GM12801 (cell line): ENCODE results near the gene RCSD1.

Experiments
- TF ChIP-seq, protein P1 (sequence below): IDR thresholded peaks from one replicate; pipeline ENCODE4 v1.5.1; 2011; ENCODE audit warnings: control low read depth; ENCODE audit not compliant: insufficient read length; ENCODE audit errors: extremely low read depth

RCSD1 gene

DNA sequence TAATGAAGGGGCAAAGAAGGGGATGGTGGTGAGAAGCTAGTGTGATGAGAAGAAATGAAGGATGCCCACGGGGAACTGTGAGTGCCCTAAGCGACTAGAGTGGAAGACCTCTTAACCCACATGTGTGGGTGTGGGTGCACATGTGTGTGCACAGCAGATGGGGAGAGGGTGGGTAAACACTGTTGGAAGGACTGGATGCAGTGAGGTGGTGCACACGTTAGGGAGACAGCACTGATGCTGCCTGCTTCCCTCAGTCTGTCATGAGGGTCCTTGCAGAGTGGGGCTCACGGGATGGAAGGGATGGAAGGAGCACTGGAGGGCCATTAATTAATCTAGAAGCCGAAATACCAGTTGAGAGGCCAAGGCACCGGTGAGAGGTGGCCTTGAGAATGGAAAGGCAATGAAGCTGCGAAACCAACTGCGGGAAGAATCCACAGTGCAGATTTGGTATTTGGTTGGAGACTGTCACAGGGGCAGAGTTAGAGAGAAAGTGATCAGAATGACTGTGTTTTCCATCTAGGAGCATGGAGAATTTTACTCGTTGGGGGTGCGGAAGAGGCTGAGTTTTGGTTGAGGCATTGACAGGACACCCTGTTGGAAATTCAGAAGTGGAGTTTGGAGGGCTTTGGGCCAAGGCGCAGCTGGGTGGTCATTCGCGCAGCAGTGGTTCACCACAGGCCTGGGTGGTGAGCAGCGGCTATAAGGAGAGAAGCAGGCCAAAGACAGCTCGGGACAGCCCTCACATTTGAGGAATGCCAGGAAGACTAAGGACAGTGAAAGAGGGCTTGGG lies 15.8 kb downstream of the RCSD1 start:
- TF ChIP-seq, protein P1, sequence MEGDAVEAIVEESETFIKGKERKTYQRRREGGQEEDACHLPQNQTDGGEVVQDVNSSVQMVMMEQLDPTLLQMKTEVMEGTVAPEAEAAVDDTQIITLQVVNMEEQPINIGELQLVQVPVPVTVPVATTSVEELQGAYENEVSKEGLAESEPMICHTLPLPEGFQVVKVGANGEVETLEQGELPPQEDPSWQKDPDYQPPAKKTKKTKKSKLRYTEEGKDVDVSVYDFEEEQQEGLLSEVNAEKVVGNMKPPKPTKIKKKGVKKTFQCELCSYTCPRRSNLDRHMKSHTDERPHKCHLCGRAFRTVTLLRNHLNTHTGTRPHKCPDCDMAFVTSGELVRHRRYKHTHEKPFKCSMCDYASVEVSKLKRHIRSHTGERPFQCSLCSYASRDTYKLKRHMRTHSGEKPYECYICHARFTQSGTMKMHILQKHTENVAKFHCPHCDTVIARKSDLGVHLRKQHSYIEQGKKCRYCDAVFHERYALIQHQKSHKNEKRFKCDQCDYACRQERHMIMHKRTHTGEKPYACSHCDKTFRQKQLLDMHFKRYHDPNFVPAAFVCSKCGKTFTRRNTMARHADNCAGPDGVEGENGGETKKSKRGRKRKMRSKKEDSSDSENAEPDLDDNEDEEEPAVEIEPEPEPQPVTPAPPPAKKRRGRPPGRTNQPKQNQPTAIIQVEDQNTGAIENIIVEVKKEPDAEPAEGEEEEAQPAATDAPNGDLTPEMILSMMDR = no peak

DNA sequence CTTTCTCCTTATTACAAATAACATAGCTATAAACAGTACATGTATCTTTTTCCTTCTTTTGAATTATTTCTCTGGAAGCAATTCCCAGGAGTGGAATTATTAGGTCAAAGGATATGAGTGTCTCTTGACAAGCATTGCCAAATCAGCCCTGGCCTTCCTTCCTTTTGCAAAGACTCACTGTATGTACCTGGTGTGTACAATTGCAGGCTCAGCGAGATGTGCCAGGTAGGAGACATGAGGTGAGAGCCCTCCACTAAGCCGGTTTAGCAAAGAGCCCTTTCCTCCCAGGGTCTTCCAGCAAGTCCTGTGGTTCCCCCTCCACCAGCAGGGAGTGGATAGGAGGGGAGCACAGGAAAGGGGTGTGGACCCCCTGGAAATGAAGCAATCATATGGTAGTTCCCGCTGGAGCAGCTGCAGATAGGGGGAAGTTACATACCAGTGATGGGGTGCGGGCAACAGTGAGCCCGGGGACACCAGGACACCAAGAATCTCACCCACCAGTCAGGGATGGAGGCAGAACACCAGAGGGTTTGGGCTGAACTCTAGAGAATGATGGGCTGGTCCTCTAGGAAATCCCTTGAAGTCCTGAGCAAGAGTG lies 18.3 kb downstream of the RCSD1 start:
- TF ChIP-seq, protein P1 = no peak

DNA sequence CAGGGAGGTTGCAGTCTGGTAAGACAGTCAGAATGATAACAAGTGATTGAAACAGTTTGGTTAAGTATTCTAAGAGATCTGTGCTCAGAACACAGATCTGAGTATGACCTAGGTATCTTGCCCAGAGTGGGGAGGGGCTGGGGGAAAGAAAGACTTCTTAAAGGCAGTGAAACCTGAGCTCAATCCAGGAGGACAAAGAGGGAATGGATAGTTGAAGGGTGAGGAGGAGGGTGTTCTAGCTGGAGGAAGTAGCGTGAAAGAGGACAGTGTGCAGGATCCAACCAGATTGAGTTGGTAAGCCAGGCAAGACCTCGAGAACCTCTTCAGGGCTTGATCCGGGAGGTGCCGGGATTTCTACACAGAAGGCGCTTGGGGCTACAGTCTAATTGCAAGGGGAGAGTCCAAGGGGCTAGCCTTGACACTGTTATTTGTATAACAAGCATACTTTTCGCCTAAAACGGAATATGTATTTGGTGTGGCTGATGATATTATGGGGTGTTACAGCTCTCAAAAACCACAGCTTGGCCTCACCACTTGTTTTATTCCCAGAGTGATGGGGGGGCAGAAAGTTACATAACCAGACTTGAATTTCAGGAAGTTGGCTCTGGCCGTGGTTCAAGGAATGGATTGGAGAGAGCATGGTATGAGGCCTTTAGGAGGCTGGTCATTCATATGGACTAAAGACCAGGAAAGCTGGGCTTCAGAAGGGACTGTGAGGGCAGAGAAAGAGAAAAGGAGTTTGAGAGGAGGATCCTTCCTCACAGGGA lies 19.1 kb downstream of the RCSD1 start:
- TF ChIP-seq, protein P1 = no peak

DNA sequence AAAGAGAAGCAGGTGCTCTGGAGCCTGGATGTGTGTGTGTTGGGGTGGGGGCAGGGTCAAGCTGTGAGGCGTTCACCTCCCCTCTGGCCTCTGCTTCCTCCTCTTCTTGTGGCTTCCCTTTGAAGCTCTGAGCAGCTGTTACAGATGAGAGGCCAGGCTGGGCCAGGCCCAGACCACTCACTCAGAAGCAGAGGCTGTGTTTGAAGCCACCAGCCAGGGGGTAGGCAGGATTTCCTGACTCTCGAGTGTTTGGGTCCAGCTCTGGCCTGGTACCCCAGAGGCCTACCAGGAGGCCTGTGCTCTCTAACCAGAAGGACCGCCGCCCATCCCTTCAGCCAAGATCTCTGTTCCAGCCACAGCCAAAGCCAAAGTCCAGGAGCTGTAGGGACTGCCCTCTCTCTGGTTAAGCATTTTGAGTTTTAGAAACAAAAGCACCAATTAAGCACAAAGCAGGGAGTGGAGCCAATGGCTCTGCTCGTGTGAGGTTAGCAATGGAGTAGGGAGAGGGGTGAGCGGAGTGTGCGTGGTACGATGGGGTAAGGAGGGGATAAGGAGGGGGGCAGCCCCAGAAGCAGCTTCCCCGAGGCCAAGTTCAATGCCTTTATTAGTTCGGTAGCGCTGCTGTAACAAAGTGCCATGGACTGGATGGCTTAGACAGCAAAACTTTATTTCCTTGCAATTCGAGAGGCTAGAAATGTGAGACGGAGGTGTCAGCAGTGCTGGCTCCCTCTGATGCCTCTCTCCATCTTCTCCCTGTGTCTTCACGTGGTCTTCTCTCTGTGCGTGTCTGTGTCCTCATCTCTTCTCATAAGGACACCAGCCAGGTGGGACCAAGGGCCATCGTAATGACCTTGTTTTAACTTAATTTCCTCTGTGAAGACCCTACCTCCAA lies 20.5 kb downstream of the RCSD1 start:
- TF ChIP-seq, protein P1 = no peak

DNA sequence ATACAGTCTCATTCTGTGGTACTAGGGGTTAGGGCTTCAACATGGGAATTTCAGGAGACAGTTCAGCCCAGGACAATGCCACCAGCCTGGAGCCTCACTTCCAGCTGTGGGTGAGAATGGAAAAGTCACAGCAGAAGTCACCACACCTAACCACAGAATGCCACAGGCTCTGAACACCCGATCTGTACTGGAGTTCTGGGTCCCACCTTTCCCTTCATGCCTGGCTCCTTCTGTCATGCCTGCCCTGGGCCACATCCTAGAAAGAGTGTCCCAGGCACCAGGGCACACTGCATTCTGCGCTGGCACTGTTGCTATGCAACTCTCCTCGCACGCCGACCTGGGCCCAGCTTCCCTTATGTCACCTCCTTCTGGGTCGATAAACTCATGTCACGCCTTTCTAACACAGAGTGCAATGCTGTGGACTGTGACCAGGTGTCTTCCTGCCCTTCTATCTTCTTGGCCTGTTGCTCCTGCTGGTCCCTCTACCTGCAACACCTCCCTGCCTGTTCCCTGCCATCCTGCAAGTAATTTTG lies 21.2 kb downstream of the RCSD1 start:
- TF ChIP-seq, protein P1 = no peak

DNA sequence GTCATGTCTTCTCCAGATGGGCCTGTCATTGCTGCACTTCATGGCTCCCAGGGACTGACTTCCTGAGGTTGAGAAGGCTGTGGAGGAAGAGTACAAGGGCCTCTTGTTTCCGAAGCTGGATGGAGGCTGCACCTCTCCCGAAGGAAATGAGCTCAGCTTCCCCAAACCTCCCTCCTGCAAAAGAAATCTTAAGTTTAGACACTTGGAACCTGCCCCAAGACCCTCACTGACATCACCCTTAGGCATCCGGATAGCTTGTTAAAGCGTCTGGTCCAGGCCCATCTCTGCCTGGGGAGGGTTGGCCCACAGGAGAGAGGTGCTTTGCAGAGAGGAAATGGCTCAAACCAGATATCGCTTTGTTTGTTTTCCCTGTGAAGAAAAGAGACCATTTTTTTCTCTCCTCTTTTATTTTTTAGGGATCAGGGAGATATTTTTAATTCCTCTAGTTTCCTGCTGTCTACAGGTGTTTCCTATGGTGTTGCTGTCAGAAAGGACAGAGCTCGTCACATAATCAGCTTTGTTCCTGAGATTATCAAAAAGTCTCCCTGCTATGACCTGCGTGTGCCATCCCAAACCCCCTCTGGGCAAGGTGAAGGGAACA lies 25.0 kb downstream of the RCSD1 start:
- TF ChIP-seq, protein P1 = no peak
